Adrenal gland (tissue), 12 donors: ENCODE measurements around the gene AFDN. TPM values are rescaled to one million over a fixed set of nuclear protein-coding genes. Genes with fewer than 3 reads are reported as not detected.

ENCODE experiments used
- DNase-seq, 7 donors: peaks; one replicate each; pipeline ENCODE4 v3.0.0-alpha.2; 2019 to 2020
- H3K27ac ChIP-seq, 5 donors: fragments of 200-600 bp; sonication (generic) in 4 of 5; 1 replicate in 3 of 5; 2 replicates in 2 of 5; pipeline versions ENCODE4 v1.5.1 to v1.8.0; 2016 to 2020; ENCODE audit warnings: mild to moderate bottlenecking in 1 of 5
- H3K27me3 ChIP-seq: fragments of 200-600 bp; 2 replicates; pipeline ENCODE4 v1.8.0; 2021
- H3K36me3 ChIP-seq, 2 donors: fragments of 200-600 bp; replicated peaks in 1 of 2; 1 replicate in 1 of 2; 2 replicates in 1 of 2; pipeline versions ENCODE4 v1.5.1 to v1.8.0; 2018 to 2022
- H3K4me1 ChIP-seq, 2 donors: fragments of 200-600 bp; replicated peaks in 1 of 2; 1 replicate in 1 of 2; 2 replicates in 1 of 2; pipeline versions ENCODE4 v1.5.1 to v1.8.0; 2018 to 2021
- H3K4me3 ChIP-seq, 4 donors: fragments of 200-600 bp; sonication (generic) in 3 of 4; one replicate each; pipeline ENCODE4 v1.5.1; 2016 to 2018
- H3K9me3 ChIP-seq, 3 donors: fragments of 200-600 bp; sonication (generic) in 1 of 3; replicated peaks in 1 of 3; 1 replicate in 2 of 3; 2 replicates in 1 of 3; pipeline versions ENCODE4 v1.5.1 to v1.8.0; 2016 to 2021
- CTCF ChIP-seq, 6 experiments: fragments of 450-650 bp in 4 of 6; fragments of 200-600 bp in 2 of 6; sonication (generic) in 1 of 6; IDR thresholded peaks; 1 replicate in 5 of 6; 2 replicates in 1 of 6; pipeline versions ENCODE4 v1.5.1 to v1.8.0; 2016 to 2021; ENCODE audit warnings: antibody characterized with exemption in 6 of 6, mild to moderate bottlenecking in 2 of 6, moderate library complexity in 1 of 6
- POLR2A ChIP-seq, 2 donors: fragments of 450-650 bp; IDR thresholded peaks; one replicate each; pipeline ENCODE4 v1.6.1; 2017; ENCODE audit warnings: antibody characterized with exemption in 2 of 2, mild to moderate bottlenecking in 2 of 2, moderate library complexity in 1 of 2
- whole genome bisulfite sequencing, 4 donors: extraction: QIAGEN DNeasy Blood & Tissue Kit in 2 of 4; methylation state at CpG; one replicate each; pipeline versions ENCODE4 v1.1.5 to v1.1.7; 2013 to 2017; 5-methylcytosine and 5-hydroxymethylcytosine counted together
- intact Hi-C, 2 donors: fragments of 100-400 bp; cut with DNase I; formaldehyde crosslinking; loops; one replicate each; pipeline versions ENCODE4 v1.14.1 to v1.15.0; 2022 to 2023
- polyA plus RNA-seq, 3 donors: library from polyadenylated mRNA; stranded (reverse); fragments of 200-250 nt in 2 of 3; fragments of 350-450 nt in 1 of 3; fragmentation: Illumina TruSeq in 1 of 3; extraction: RNeasy Lipid Tissue Mini Kit (QIAGEN cat#74804) in 1 of 3; gene quantifications; one replicate each; pipeline ENCODE4 v1.2.3, GENCODE V29; 2013 to 2014
- total RNA-seq, 9 donors: library from RNA; depleted of rRNA in 4 of 9; stranded (reverse); fragments of >200 nt in 4 of 9; fragments of 120-200 nt in 1 of 9; fragmentation: NEBNext Ultra II Directional in 1 of 9; extraction: Animal tissue kit (Norgen Biotek cat#: 25700) in 1 of 9; gene quantifications; one replicate each; pipeline versions ENCODE4 v1.1.0 to v1.2.4, GENCODE V29; 2013 to 2023
- donor health status: healthy with polysubstance abuse.
- donor health status: Bipolar disorder and iron deficiency.
- donor health status: DM: yes; HTN: yes; CAD: no.
- donor health status: DM: no; HTN: no; CAD: no.
- donor health status: DM: no; HTN: no; CAD: no.
- donor health status: DM: yes; HTN: yes; CAD: no.

Gene AFDN
- total and polyA plus RNA-seq, 12 donors, result 15.2 to 47.1 (median 39.3) TPM

DNA sequence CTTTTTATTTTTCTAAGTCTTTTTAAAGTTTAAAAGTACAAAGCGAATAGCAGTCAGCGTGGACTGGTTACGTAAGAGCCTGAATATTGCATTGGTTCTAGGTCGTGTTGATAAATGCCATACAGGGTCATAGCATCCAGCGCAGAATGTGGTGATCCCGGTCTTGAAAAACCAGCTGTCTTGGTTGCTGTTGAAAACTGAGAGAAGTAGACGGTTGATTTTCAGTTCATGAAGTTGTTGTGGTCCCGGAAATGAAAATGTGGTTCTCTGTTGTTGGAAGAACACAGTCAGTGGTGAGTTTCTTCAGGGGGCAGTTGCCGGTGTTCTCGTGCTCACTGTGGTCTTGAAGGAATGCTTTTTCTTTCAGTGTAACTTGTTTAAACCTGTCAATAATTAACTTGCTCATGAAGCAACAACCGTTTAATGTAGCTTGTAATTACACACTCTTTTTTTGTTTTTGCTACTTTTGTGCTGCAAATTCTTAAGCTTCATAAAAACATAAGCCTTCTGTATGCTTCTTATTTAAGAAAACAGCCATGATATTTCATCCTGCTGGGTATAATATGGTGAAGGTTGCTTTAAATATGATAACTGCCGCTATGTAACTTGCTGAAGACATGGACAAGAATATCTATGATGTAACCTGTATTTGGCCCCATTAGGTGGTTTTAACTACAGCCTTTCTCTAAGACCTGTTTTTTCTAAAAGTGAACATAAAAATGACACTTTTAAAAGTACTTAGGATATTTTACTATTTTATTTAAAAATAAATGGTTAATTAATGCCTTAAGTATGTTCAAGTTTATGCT, 106.0 kb downstream of the AFDN start:
- 86 to 91% (median 87%) methylated on average over 12 of the region's 12 CpGs for WGBS, 4 donors
- Histone ChIP-seq H3K27ac (no peak overlapping the region), H3K27me3 (no peaks in the 10 kb centered on the region), H3K9me3 (no peaks in the 10 kb centered on the region), H3K36me3 (peaks cover 0 to 6% of the 10 kb centered on the region in 2 donors), H3K4me3 (no peak overlapping the region), H3K4me1 (no peaks in the 10 kb centered on the region)
- intact Hi-C loops, result no loop called here
- no peak for TF ChIP-seq CTCF (IDR thresholded peaks at IDR 0.05)
- no peak for TF ChIP-seq POLR2A (IDR thresholded peaks at IDR 0.05)
- no peak for DNase-seq

DNA sequence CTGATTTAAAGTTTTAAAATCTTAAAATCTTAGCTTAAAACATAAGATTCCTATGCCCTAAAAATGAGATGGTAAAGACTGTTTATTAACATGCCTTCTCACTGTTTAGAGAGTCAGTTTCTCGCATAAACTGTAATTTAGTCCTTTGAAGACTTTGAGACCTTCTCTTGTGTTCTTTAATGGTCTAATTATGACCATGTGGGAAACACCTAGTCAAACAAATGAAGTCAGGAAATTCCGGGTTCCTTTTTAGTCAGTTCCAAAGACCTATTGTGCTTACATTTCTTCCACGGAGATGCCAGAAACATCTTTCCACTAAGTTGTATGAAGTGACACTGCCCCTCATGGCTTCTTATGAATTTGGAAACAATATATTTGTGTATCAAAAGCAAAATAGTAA, 106.6 kb downstream of the AFDN start:
- H3K9me3 ChIP-seq, result no peaks in the 10 kb centered on the region
- 81 to 88% (median 85%) methylated on average over 3 of the region's 3 CpGs for WGBS, 4 donors
- intact Hi-C loops, result no loop called here
- no peaks in the 10 kb centered on the region for H3K4me1 ChIP-seq
- peaks cover 0 to 2% of the 10 kb centered on the region in 2 donors for H3K36me3 ChIP-seq
- H3K4me3 ChIP-seq, result no peak overlapping the region
- no peak for DNase-seq
- no peaks in the 10 kb centered on the region for H3K27me3 ChIP-seq
- H3K27ac ChIP-seq, result no peak overlapping the region
- TF ChIP-seq CTCF (IDR thresholded peaks at IDR 0.05), result no peak
- no peak for TF ChIP-seq POLR2A (IDR thresholded peaks at IDR 0.05)

DNA sequence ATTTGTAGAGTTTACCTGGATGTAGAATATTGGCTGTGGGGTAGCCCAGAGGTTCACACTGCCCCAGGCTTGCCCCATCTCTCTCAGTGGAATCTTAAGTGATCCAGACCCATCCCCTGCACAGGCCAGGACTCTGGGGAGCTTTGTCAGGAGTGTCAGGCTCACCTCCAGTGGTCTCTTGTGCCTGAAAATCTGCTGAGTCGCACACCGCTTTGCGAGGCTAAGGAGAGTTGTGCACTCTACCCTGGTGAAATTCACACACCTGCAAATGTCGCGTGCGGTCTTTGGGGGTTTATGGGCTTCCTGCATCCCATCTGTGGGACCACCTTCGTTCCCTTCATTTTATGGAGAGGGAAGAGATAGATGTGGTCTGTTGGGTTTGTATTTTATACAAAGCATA, 107.1 kb downstream of the AFDN start:
- intact Hi-C loops, result no loop called here
- no peaks in the 10 kb centered on the region for H3K4me1 ChIP-seq
- TF ChIP-seq POLR2A (IDR thresholded peaks at IDR 0.05), result no peak
- TF ChIP-seq CTCF (IDR thresholded peaks at IDR 0.05), result no peak
- no peak for DNase-seq
- no peaks in the 10 kb centered on the region for H3K27me3 ChIP-seq
- 95 to 99% (median 97%) methylated on average over 7 of the region's 7 CpGs for WGBS, 4 donors
- no peaks in the 10 kb centered on the region for H3K36me3 ChIP-seq
- H3K27ac ChIP-seq, result no peak overlapping the region
- H3K4me3 ChIP-seq, result no peak overlapping the region
- no peaks in the 10 kb centered on the region for H3K9me3 ChIP-seq

DNA sequence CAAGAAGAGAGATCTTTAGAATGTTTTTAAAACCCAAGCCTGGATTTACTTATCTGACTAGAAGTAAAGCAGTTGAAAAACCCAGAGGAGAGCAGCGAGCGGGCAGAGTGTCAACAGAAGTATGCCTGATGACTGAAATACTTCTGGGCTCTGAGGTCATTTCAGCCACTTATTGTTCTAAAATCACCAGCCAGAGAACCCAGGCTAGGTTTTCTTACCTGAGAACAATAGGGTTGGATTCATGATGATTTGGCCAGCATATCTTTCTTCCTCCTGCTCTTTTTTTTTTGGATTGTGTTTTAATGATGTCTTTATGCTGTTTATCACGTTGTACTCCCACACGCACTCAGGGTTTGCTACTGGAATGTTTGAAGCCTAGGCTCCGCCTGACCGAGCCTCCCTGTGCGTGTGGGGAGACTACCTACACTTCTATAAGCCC, 107.7 kb downstream of the AFDN start:
- no peak for TF ChIP-seq CTCF (IDR thresholded peaks at IDR 0.05)
- no peak for TF ChIP-seq POLR2A (IDR thresholded peaks at IDR 0.05)

More for the DNA sequence above, 107.7 kb downstream of the AFDN start:
- DNase-seq, result no peak
- H3K36me3 ChIP-seq, result no peaks in the 10 kb centered on the region
- H3K9me3 ChIP-seq, result no peaks in the 10 kb centered on the region
- no peaks in the 10 kb centered on the region for H3K27me3 ChIP-seq
- intact Hi-C loops, result no loop called here
- no peaks in the 10 kb centered on the region for H3K4me1 ChIP-seq
- H3K27ac ChIP-seq, result no peak overlapping the region
- WGBS, 4 donors, result 87 to 95% (median 93%) methylated on average over 7 of the region's 7 CpGs
- H3K4me3 ChIP-seq, result no peak overlapping the region
